Endothelial cell (in vitro differentiated cells): ENCODE data around the gene FAM72C. TPM values are rescaled to one million over a fixed set of nuclear protein-coding genes. Genes with fewer than 3 reads are reported as not detected.
A peak's percentile ranks its signal among the peaks of the same experiment; 100 is the strongest.
"Not testable (repeated sequence)": the region's sequence is repeated elsewhere in the genome, so short reads cannot be mapped to it uniquely, and the experiment has no call there.

Source experiments
- DNase-seq: peaks from one replicate; pipeline ENCODE4 v3.0.0; 2021; ENCODE audit warnings: low spot score
- H3K27ac Mint-ChIP-seq: one replicate; pipeline ENCODE4 v1.8.0; 2021; ENCODE audit warnings: mixed read lengths, inconsistent platforms; ENCODE audit not compliant: unreplicated experiment
- H3K27me3 Mint-ChIP-seq: one replicate; pipeline ENCODE4 v1.8.0; 2021; ENCODE audit warnings: mild to moderate bottlenecking, moderate library complexity, mixed read lengths, inconsistent platforms; ENCODE audit not compliant: unreplicated experiment
- H3K36me3 Mint-ChIP-seq: one replicate; pipeline ENCODE4 v1.8.0; 2021; ENCODE audit warnings: mild to moderate bottlenecking, low read depth, mixed read lengths, inconsistent platforms; ENCODE audit not compliant: unreplicated experiment
- H3K4me1 Mint-ChIP-seq: one replicate; pipeline ENCODE4 v1.8.0; 2021; ENCODE audit warnings: mild to moderate bottlenecking, mixed read lengths, inconsistent platforms; ENCODE audit not compliant: unreplicated experiment
- H3K4me3 Mint-ChIP-seq: one replicate; pipeline ENCODE4 v1.8.0; 2021; ENCODE audit warnings: mild to moderate bottlenecking, mixed read lengths, inconsistent platforms; ENCODE audit not compliant: unreplicated experiment
- H3K9me3 Mint-ChIP-seq: one replicate; pipeline ENCODE4 v1.8.0; 2021; ENCODE audit warnings: mixed read lengths, inconsistent platforms; ENCODE audit not compliant: unreplicated experiment
- total RNA-seq: library from RNA; stranded (reverse); fragmentation: NEBNext Ultra II Directional; extraction: Animal tissue kit (Norgen Biotek cat#: 25700); gene quantifications from one replicate; pipeline ENCODE4 v1.2.1, GENCODE V29; 2021; ENCODE audit not compliant: unreplicated experiment

Gene FAM72C
- total RNA-seq, 1 donor from 2014 or later, result 2.5 TPM

DNA sequence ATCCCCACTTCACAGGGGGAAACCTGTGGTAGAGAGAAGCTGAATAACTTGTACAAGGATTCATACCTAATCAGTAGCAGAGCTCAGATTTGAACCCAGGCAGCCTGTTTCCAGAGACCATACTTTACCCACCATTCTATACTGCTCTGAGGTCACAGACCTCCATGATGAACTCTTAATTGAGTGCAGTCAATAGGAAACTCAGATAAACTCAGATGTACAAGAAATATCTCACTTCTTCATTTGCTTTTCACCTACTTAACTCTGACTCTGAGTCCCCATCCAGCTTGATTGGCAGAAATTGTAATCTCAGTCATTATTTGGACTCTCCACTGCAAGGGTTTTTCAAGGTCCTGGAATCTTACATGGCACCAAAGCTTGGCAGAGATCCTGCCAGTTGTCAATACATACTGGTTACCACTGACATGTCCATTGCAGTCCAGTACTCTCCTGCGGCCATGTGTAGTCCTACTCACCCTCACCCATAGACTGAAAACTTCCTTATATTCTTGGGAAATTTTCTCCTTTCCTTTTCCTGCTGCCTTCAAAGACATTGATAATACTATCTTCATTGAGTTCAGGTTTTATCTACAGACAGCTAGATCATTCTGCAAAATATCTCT is 29.4 kb downstream of the FAM72C start:
- not testable (repeated sequence) for H3K27me3 Mint-ChIP-seq, H3K27ac Mint-ChIP-seq, H3K36me3 Mint-ChIP-seq

DNA sequence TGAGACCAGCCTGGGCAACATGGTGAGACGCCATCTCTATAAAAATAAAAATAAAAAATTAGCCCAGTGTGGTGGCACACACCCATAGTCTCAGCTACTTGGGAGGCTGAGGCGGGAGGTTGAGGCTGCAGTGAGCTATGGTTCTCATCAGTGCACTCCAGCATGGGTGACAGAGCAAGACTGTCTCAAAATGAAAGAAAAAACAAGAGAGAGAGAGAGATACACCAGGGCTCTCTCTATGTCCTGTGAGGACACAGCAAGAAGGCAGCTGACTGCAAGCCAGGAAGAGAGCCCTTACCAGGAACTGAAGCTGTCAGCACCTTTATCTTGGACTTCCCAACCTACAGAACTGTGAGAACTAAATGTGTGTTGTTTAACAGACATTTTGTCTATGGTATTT is 32.1 kb downstream of the FAM72C start:
- not testable (repeated sequence) for H3K27ac Mint-ChIP-seq, H3K36me3 Mint-ChIP-seq, H3K4me1 Mint-ChIP-seq, DNase-seq, H3K4me3 Mint-ChIP-seq, H3K27me3 Mint-ChIP-seq, H3K9me3 Mint-ChIP-seq

More for the DNA sequence above, 29.4 kb downstream of the FAM72C start:
- not testable (repeated sequence) for DNase-seq, H3K4me1 Mint-ChIP-seq, H3K4me3 Mint-ChIP-seq, H3K9me3 Mint-ChIP-seq

DNA sequence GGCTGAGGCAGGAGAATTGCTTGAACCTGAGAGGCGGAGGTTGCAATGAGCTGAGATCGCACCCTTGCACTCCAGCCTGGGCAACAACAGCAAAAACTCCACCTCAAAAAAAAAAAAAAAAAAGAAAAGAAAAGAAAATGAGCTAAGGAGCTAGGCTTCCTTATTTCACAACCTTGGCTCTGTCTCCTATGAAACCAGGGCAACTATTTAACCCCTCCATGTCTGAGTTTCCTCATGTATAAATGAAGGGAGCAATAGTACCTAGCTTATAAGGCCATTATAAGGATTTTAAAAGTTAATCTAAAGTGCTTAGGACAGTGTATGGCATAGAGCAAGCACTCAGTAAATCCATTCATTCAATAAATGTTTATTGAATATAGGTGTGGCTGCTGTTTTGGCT is 32.9 kb downstream of the FAM72C start:
- H3K36me3 Mint-ChIP-seq, DNase-seq, H3K9me3 Mint-ChIP-seq, H3K4me1 Mint-ChIP-seq, H3K27ac Mint-ChIP-seq, H3K4me3 Mint-ChIP-seq, H3K27me3 Mint-ChIP-seq: not testable (repeated sequence)

DNA sequence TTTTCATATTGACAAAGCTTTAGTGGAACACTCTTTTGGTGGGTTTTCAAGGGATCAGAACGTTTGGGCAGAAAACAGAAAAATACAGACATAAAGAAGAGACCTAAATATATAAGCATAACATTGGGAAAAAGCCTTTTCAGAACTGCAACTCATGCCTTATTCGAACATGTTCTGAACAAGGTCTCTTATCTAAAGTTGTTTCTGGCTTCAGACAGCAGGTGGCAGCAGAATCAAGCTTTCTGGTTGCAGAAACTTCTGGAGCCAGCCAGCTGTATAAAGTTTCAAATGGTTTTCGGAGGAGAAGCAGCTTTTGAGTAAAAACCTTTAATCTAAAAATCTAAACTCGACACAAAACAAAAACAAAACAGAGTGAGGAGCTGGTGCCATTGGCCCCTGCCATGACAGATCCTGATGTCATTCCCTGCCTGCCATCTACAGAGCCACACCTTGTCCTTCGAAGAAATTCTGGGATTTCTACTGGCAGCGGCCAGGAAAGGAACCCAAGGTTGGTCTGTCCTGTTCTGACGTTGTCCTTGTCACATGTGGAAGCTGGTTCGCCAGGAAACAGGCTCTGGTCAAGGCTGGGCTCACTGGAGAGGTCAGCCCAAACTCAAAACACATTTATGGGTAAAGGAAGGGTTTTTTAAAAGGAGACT is 35.2 kb downstream of the FAM72C start:
- H3K4me3 Mint-ChIP-seq, H3K27ac Mint-ChIP-seq, H3K27me3 Mint-ChIP-seq, H3K4me1 Mint-ChIP-seq, H3K36me3 Mint-ChIP-seq, H3K9me3 Mint-ChIP-seq: not testable (repeated sequence)
- DNase-seq, result peak; percentile 21

DNA sequence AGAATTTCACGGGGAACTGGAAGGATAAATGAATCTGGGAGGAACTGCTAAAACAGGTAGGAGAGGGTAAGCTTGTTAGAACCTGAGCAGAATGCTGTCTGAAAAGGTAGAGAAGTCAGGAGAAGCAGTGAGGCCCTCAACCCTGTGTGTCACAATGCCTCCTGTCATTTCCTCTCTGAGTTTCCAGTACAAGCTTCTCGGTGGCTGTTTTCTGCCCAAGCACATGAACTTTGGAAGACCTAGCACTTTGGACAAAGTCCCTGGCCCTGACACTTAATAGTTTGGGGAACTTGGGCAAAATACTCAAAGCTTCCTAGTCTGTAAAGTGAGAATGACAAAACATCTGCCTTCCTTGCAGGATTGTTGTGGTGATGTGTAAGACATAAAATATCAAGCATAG is 52.7 kb downstream of the FAM72C start:
- DNase-seq, H3K4me1 Mint-ChIP-seq, H3K9me3 Mint-ChIP-seq, H3K4me3 Mint-ChIP-seq, H3K36me3 Mint-ChIP-seq, H3K27ac Mint-ChIP-seq, H3K27me3 Mint-ChIP-seq: not testable (repeated sequence)

DNA sequence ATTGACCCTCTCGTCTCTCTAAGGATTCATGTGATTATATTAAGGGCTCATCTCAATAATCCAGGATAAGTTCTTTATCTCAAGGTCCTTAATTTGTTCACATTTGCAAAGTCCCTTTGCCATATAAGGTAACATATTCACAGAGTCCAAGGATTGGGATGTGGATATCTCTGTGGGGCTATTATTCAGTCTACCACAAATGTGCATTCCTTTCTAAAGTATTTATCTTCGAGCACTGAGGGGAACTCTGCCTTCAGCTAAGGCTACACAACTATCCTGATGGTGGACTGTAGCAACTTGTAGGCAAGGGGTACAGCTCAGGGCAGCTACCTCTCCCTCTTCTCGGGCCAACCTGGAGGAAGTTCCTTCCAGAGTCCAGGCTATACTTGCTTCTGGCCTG is 53.2 kb downstream of the FAM72C start:
- not testable (repeated sequence) for H3K36me3 Mint-ChIP-seq

DNA sequence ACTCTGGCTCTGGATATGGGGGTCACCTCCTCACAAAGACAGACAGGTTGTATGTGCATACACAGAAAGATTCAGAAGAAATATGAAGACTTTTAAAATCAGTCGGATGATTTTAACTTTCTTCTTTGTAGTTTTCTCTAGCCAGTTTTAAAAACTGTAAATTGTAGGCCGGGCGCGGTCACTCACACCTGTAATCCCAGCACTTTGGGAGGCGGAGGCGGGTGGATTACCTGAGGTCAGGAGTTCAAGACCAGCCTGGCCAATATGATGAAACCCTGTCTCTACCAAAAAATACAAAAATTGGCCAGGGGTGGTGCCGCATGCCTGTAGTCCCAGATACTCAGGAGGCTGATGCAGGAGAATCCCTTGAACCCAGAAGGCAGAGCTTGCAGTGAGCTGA is 58.1 kb downstream of the FAM72C start:
- H3K27me3 Mint-ChIP-seq, H3K4me1 Mint-ChIP-seq, H3K9me3 Mint-ChIP-seq, H3K36me3 Mint-ChIP-seq, H3K27ac Mint-ChIP-seq, DNase-seq, H3K4me3 Mint-ChIP-seq: not testable (repeated sequence)

More for the DNA sequence above, 53.2 kb downstream of the FAM72C start:
- not testable (repeated sequence) for H3K27ac Mint-ChIP-seq, H3K4me3 Mint-ChIP-seq, DNase-seq, H3K27me3 Mint-ChIP-seq, H3K9me3 Mint-ChIP-seq, H3K4me1 Mint-ChIP-seq
